CD4-positive, alpha-beta T cell treated with Interleukin-21 for 1 hour (primary cell): ENCODE measurements around the gene RNF144A.

ENCODE experiments used
- DNase-seq: peaks from one replicate; pipeline ENCODE4 v3.0.0-alpha.2; 2020

The RNF144A gene

GRCh38 chr2:7010391-7011054 is 93.3 kb downstream of the RNF144A start:
- no peak for DNase-seq

- DNase-seq: no peak
Measured at GRCh38 chr2:7011356-7012083, 94.3 kb downstream of the RNF144A start.

GRCh38 chr2:7012141-7012764 is 95.0 kb downstream of the RNF144A start:
- DNase-seq: no peak

GRCh38 chr2:7013471-7014160 is 96.4 kb downstream of the RNF144A start:
- no peak for DNase-seq

GRCh38 chr2:7014174-7014640 is 97.0 kb downstream of the RNF144A start:
- DNase-seq: peak; percentile 55

- no peak for DNase-seq
Measured at GRCh38 chr2:7015007-7015950, 98.1 kb downstream of the RNF144A start.

- no peak for DNase-seq
Measured at GRCh38 chr2:7016148-7016547, 98.9 kb downstream of the RNF144A start.

- no peak for DNase-seq
Measured at GRCh38 chr2:7016601-7017211, 99.5 kb downstream of the RNF144A start.

GRCh38 chr2:7017671-7018281 is 100.6 kb downstream of the RNF144A start:
- DNase-seq: no peak

- DNase-seq: no peak
Measured at GRCh38 chr2:7018282-7018701, 101.1 kb downstream of the RNF144A start.

- no peak for DNase-seq
Measured at GRCh38 chr2:7018767-7019166, 101.6 kb downstream of the RNF144A start.

- no peak for DNase-seq
Measured at GRCh38 chr2:7019191-7019590, 102.0 kb downstream of the RNF144A start.

- DNase-seq: no peak
Measured at GRCh38 chr2:7020059-7020458, 102.8 kb downstream of the RNF144A start.

GRCh38 chr2:7020468-7020867 is 103.3 kb downstream of the RNF144A start:
- DNase-seq: no peak

- DNase-seq: no peak
Measured at GRCh38 chr2:7020939-7021470, 103.8 kb downstream of the RNF144A start.

GRCh38 chr2:7022492-7023385 is 105.5 kb downstream of the RNF144A start:
- no peak for DNase-seq

- no peak for DNase-seq
Measured at GRCh38 chr2:7023542-7023941, 106.3 kb downstream of the RNF144A start.

- no peak for DNase-seq
Measured at GRCh38 chr2:7024261-7024660, 107.0 kb downstream of the RNF144A start.

GRCh38 chr2:7025082-7025481 is 107.9 kb downstream of the RNF144A start:
- no peak for DNase-seq

GRCh38 chr2:7026742-7027141 is 109.5 kb downstream of the RNF144A start:
- DNase-seq: no peak
